MM.1S (cell line): ENCODE data around the gene UBTD1.

Source experiments
- EZH2 ChIP-seq: fragments of 300-600 bp; sonication (generic); optimal IDR thresholded peaks from 2 replicates; pipeline ENCODE3; 2017; ENCODE audit warnings: low read depth, mild to moderate bottlenecking, antibody characterized with exemption, low read length, mixed read lengths
- EZH2phosphoT487 ChIP-seq: fragments of 300-600 bp; sonication (generic); IDR thresholded peaks from 2 replicates; pipeline ENCODE4 v1.6.1; 2018; ENCODE audit warnings: antibody characterized with exemption, low read length

- TF ChIP-seq EZH2phosphoT487 (no peak), EZH2 (no peak)
Observed at GRCh38 chr10:97580421-97581367, 82.0 kb downstream of the UBTD1 start.
